ENCODE results near the gene ADGRL2.

ADGRL2 gene

GRCh38 chr1:81805537-81806431 lies 5.0 kb downstream of the ADGRL2 start:
- DNase-seq (ENCODE audit: low read depth in 2 of 2) = no peak

GRCh38 chr1:81806432-81806770 lies 5.7 kb downstream of the ADGRL2 start:
- no peak for DNase-seq (ENCODE audit: low read depth in 2 of 2)

GRCh38 chr1:81808760-81809159 lies 8.0 kb downstream of the ADGRL2 start:
- no peak for DNase-seq (ENCODE audit: low read depth in 2 of 2)

GRCh38 chr1:81809808-81810207 lies 9.1 kb downstream of the ADGRL2 start:
- DNase-seq (ENCODE audit: low read depth in 2 of 2) = no peak

GRCh38 chr1:81811757-81812371 lies 11.1 kb downstream of the ADGRL2 start:
- DNase-seq (ENCODE audit: low read depth in 2 of 2) = no peak

- no peak for DNase-seq (ENCODE audit: low read depth in 2 of 2)
Measured at GRCh38 chr1:81812712-81813111, 12.0 kb downstream of the ADGRL2 start.

- DNase-seq (ENCODE audit: low read depth in 2 of 2) = no peak
Measured at GRCh38 chr1:81813691-81814090, 13.0 kb downstream of the ADGRL2 start.

GRCh38 chr1:81819613-81820012 lies 18.9 kb downstream of the ADGRL2 start:
- no peak for DNase-seq (ENCODE audit: low read depth in 2 of 2)

GRCh38 chr1:81820765-81821164 lies 20.0 kb downstream of the ADGRL2 start:
- no peak for DNase-seq (ENCODE audit: low read depth in 2 of 2)

GRCh38 chr1:81823082-81823481 lies 22.3 kb downstream of the ADGRL2 start:
- no peak for DNase-seq (ENCODE audit: low read depth in 2 of 2)

- DNase-seq (ENCODE audit: low read depth in 2 of 2) = no peak
Measured at GRCh38 chr1:81824759-81825158, 24.0 kb downstream of the ADGRL2 start.

GRCh38 chr1:81827942-81828341 lies 27.2 kb downstream of the ADGRL2 start:
- no peak for DNase-seq (ENCODE audit: low read depth in 2 of 2)

- no peak for DNase-seq (ENCODE audit: low read depth in 2 of 2)
Measured at GRCh38 chr1:81832573-81832972, 31.8 kb downstream of the ADGRL2 start.

GRCh38 chr1:81833722-81834121 lies 33.0 kb downstream of the ADGRL2 start:
- DNase-seq (ENCODE audit: low read depth in 2 of 2) = no peak

- DNase-seq (ENCODE audit: low read depth in 2 of 2) = no peak
Measured at GRCh38 chr1:81834268-81834667, 33.5 kb downstream of the ADGRL2 start.

GRCh38 chr1:81834921-81835698 lies 34.4 kb downstream of the ADGRL2 start:
- DNase-seq (ENCODE audit: low read depth in 2 of 2) = no peak

- no peak for DNase-seq (ENCODE audit: low read depth in 2 of 2)
Measured at GRCh38 chr1:81836007-81836626, 35.4 kb downstream of the ADGRL2 start.

GRCh38 chr1:81838600-81839218 lies 38.0 kb downstream of the ADGRL2 start:
- DNase-seq (ENCODE audit: low read depth in 2 of 2) = no peak

- no peak for DNase-seq (ENCODE audit: low read depth in 2 of 2)
Measured at GRCh38 chr1:81840805-81841204, 40.1 kb downstream of the ADGRL2 start.

GRCh38 chr1:81841795-81842194 lies 41.1 kb downstream of the ADGRL2 start:
- no peak for DNase-seq (ENCODE audit: low read depth in 2 of 2)

- DNase-seq (ENCODE audit: low read depth in 2 of 2) = no peak
Measured at GRCh38 chr1:81844477-81844876, 43.7 kb downstream of the ADGRL2 start.

- no peak for DNase-seq (ENCODE audit: low read depth in 2 of 2)
Measured at GRCh38 chr1:81846630-81847029, 45.9 kb downstream of the ADGRL2 start.

Measured in stimulated activated CD8-positive, alpha-beta memory T cell treated with anti-CD3 and anti-CD28 coated beads, Interleukin-15, amount 100 ng/mL, for 4 hours (primary cell).